CD4-positive, alpha-beta memory T cell (primary cell): ENCODE data around the gene RAP1GAP. TPM values are rescaled to one million over a fixed set of nuclear protein-coding genes. Genes with fewer than 3 reads are reported as not detected.

Experiments used
- CTCF ChIA-PET: fragments of 350-600 bp; sonication (Branson Sonifier 250); formaldehyde crosslinking; loops from one replicate; lab custom pipeline; 2021; ENCODE audit warnings: inconsistent platforms; ENCODE audit not compliant: partially characterized antibody; lab: Charles Lee
- POLR2A ChIA-PET: fragments of 350-600 bp; sonication (Branson Sonifier 250); formaldehyde crosslinking; loops from one replicate; lab custom pipeline; 2021; ENCODE audit not compliant: partially characterized antibody; lab: Charles Lee
- DNase-seq, 5 donors: peaks; one replicate each; pipeline versions ENCODE4 v3.0.0 to v3.0.0-alpha.2; 2020 to 2022; ENCODE audit warnings: mixed read lengths in 1 of 5
- H3K27ac ChIP-seq: one replicate; pipeline ENCODE4 v1.7.0; 2013; ENCODE audit warnings: low read depth, low read length
- H3K27me3 ChIP-seq: 2 replicates; pipeline ENCODE4 v1.7.0; 2013; ENCODE audit warnings: mild to moderate bottlenecking, low read length, moderate library complexity; ENCODE audit not compliant: insufficient read depth
- H3K36me3 ChIP-seq: 2 replicates; pipeline ENCODE4 v1.7.0; 2013; ENCODE audit warnings: mild to moderate bottlenecking, low read length, moderate library complexity; ENCODE audit not compliant: insufficient read depth
- H3K4me1 ChIP-seq: 2 replicates; pipeline ENCODE4 v1.7.0; 2013; ENCODE audit warnings: mild to moderate bottlenecking, low read length, moderate library complexity; ENCODE audit not compliant: insufficient read depth
- H3K4me3 ChIP-seq, 2 donors: one replicate each; pipeline ENCODE4 v1.7.0; 2013; ENCODE audit warnings: low read length in 2 of 2, mild to moderate bottlenecking in 1 of 2
- H3K9me3 ChIP-seq, 2 donors: one replicate each; pipeline ENCODE4 v1.7.0; 2013; ENCODE audit warnings: low read length in 2 of 2, control low read depth in 1 of 2; ENCODE audit not compliant: control insufficient read depth in 1 of 2
- H3K27ac Mint-ChIP-seq, 7 donors: one replicate each; pipeline ENCODE4 v1.8.0; 2020 to 2021; ENCODE audit warnings: mixed read lengths in 7 of 7, mild to moderate bottlenecking in 6 of 7, inconsistent platforms in 3 of 7, moderate library complexity in 3 of 7
- H3K27me3 Mint-ChIP-seq, 2 donors: one replicate each; pipeline ENCODE4 v1.8.0; 2020 to 2021; ENCODE audit warnings: mixed read lengths in 2 of 2
- H3K36me3 Mint-ChIP-seq, 2 donors: one replicate each; pipeline ENCODE4 v1.8.0; 2020 to 2021; ENCODE audit warnings: mixed read lengths in 2 of 2, inconsistent platforms in 1 of 2, mild to moderate bottlenecking in 1 of 2
- H3K4me1 Mint-ChIP-seq, 4 donors: one replicate each; pipeline ENCODE4 v1.8.0; 2020 to 2021; ENCODE audit warnings: mixed read lengths in 4 of 4, mild to moderate bottlenecking in 1 of 4
- H3K4me3 Mint-ChIP-seq, 8 donors: one replicate each; pipeline ENCODE4 v1.8.0; 2020 to 2021; ENCODE audit warnings: mixed read lengths in 8 of 8, mild to moderate bottlenecking in 7 of 8, moderate library complexity in 6 of 8, inconsistent platforms in 3 of 8
- H3K9me3 Mint-ChIP-seq, 8 donors: one replicate each; pipeline ENCODE4 v1.8.0; 2020 to 2021; ENCODE audit warnings: mixed read lengths in 8 of 8, mild to moderate bottlenecking in 5 of 8, inconsistent platforms in 3 of 8, moderate library complexity in 1 of 8
- intact Hi-C: fragments of 100-400 bp; cut with micrococcal nuclease; formaldehyde crosslinking; loops from one replicate; pipeline ENCODE4 v1.15.1; 2023
- polyA plus RNA-seq, 2 donors: library from polyadenylated mRNA; unstranded; fragments of 300-500 nt; fragmentation: Illumina TruSeq; gene quantifications; one replicate each; pipeline ENCODE4 v1.2.3, GENCODE V29; 2021
- total RNA-seq, 2 experiments: library from RNA; stranded (reverse); gene quantifications; one replicate each; pipeline ENCODE4 v1.2.3, GENCODE V29; 2021

The RAP1GAP gene
- total and polyA plus RNA-seq, 4 experiments from 2014 or later, result 0.23 to 0.72 TPM; not detected in 2

DNA sequence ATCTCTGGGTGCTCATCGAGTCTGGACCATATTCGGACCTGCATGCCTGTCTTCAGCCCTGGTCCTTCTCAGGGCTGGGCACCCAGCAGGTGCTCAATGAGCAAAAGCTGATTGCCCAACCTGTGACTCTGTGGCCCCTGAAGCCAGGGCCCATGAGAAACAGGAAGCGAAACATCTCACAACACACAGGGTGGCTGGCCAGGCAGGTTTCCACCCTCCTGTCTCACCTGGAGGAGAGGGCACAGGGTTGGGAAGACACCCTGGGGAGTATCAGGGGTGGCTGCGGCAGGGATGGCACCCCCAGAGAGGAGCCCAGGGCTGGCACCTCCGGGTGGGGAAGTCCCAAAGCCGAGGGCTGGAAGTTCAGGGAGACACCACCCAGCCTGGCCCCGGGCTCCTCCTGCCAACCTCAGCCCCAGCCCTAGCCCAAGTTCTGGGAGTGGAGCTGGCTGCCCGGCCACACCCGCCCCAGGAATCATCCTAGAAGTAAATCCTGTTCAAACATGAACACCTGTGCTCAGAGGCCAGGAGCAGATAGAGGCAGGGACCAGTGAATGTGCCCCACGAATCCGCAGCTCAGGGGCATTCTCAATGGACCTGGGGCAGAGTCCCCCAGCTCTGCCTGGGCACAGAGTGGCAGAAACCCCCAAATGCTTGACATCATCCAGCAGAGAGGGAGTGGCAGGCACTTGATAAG is 54.6 kb downstream of the RAP1GAP start:
- H3K9me3 Mint-ChIP-seq, result no peaks in the 10 kb centered on the region
- intact Hi-C loops, result no loop called here
- DNase-seq, result no peak
- H3K36me3 Mint-ChIP-seq, result no peaks in the 10 kb centered on the region
- no peaks in the 10 kb centered on the region for H3K9me3 ChIP-seq
- H3K4me3 ChIP-seq, result no peak overlapping the region
- no peaks in the 10 kb centered on the region for H3K27me3 ChIP-seq
- H3K4me3 Mint-ChIP-seq, result no peak overlapping the region
- no peaks in the 10 kb centered on the region for H3K4me1 Mint-ChIP-seq
- peaks cover 1 to 2% of the 10 kb centered on the region in 2 donors for H3K27me3 Mint-ChIP-seq
- no peak overlapping the region for H3K27ac ChIP-seq
- ChIA-PET CTCF (no interaction called here), POLR2A (no interaction called here)
- H3K27ac Mint-ChIP-seq, result no peak overlapping the region
- H3K36me3 ChIP-seq, result no peaks in the 10 kb centered on the region
- no peaks in the 10 kb centered on the region for H3K4me1 ChIP-seq

GRCh38 chr1:21613072-21613867 is 55.9 kb downstream of the RAP1GAP start:
- H3K9me3 ChIP-seq, result no peaks in the 10 kb centered on the region
- CTCF ChIA-PET, result no interaction called here
- no peaks in the 10 kb centered on the region for H3K36me3 Mint-ChIP-seq
- H3K4me1 Mint-ChIP-seq, result peaks cover 0 to under 1% (median 0%) of the 10 kb centered on the region in 4 donors
- H3K27ac ChIP-seq, result no peak overlapping the region
- H3K4me3 ChIP-seq, result no peak overlapping the region
- H3K9me3 Mint-ChIP-seq, result no peaks in the 10 kb centered on the region
- intact Hi-C loops, result no loop called here
- no peak overlapping the region for H3K4me3 Mint-ChIP-seq
- no peak for DNase-seq
- peaks cover 0 to 2% of the 10 kb centered on the region in 2 donors for H3K27me3 Mint-ChIP-seq
- H3K27me3 ChIP-seq, result no peaks in the 10 kb centered on the region
- H3K4me1 ChIP-seq, result no peaks in the 10 kb centered on the region
- POLR2A ChIA-PET, result no interaction called here
- no peak overlapping the region for H3K27ac Mint-ChIP-seq
- no peaks in the 10 kb centered on the region for H3K36me3 ChIP-seq

DNA sequence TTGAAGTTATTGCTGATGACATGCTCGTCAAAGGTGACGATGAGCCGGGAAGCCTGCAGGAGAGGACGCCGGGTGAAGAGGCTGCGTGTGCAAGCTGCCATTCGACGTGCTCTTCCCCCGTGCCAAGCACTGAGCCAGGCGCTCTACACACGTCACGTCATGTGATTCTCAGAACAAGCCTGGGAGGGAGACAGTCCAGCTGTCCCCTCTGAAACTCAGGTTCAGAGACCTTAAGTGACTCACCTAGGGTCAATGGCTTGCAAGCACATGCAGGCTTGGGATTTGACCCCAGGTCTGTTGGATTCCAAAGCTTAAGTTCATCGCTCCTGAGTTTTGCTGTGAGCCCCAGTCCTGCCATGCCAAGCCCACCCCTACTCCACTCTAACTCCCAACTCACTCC is 57.1 kb downstream of the RAP1GAP start:
- Histone ChIP-seq H3K4me1 (no peaks in the 10 kb centered on the region), H3K36me3 (no peaks in the 10 kb centered on the region), H3K4me3 (no peak overlapping the region), H3K9me3 (no peaks in the 10 kb centered on the region), H3K27me3 (no peaks in the 10 kb centered on the region), H3K27ac (no peak overlapping the region)
- no peak for DNase-seq
- Mint-ChIP-seq H3K4me3 (no peak overlapping the region), H3K27ac (no peak overlapping the region), H3K4me1 (peaks cover 5 to 12% (median 8%) of the 10 kb centered on the region in 4 donors), H3K9me3 (no peaks in the 10 kb centered on the region), H3K27me3 (peaks cover 0 to 9% of the 10 kb centered on the region in 2 donors), H3K36me3 (no peaks in the 10 kb centered on the region)
- intact Hi-C loops, result no loop called here
- CTCF ChIA-PET, result no interaction called here
- POLR2A ChIA-PET, result no interaction called here

GRCh38 chr1:21610989-21611785 is 58.0 kb downstream of the RAP1GAP start:
- H3K9me3 ChIP-seq, result no peaks in the 10 kb centered on the region
- Mint-ChIP-seq H3K4me1 (peaks cover 5 to 15% (median 8%) of the 10 kb centered on the region in 4 donors), H3K27ac (no peak overlapping the region), H3K36me3 (no peaks in the 10 kb centered on the region), H3K27me3 (peaks cover 0 to 11% of the 10 kb centered on the region in 2 donors), H3K4me3 (no peak overlapping the region), H3K9me3 (no peaks in the 10 kb centered on the region)
- H3K4me3 ChIP-seq, result no peak overlapping the region
- ChIA-PET POLR2A (no interaction called here), CTCF (no interaction called here)
- no peaks in the 10 kb centered on the region for H3K27me3 ChIP-seq
- H3K36me3 ChIP-seq, result no peaks in the 10 kb centered on the region
- H3K4me1 ChIP-seq, result no peaks in the 10 kb centered on the region
- DNase-seq, result no peak
- intact Hi-C loops, result no loop called here
- no peak overlapping the region for H3K27ac ChIP-seq

GRCh38 chr1:21610027-21610426 is 59.1 kb downstream of the RAP1GAP start:
- no peaks in the 10 kb centered on the region for H3K27me3 ChIP-seq
- H3K4me1 Mint-ChIP-seq, result peaks cover 5 to 15% (median 8%) of the 10 kb centered on the region in 4 donors
- no peaks in the 10 kb centered on the region for H3K9me3 ChIP-seq
- H3K36me3 Mint-ChIP-seq, result no peaks in the 10 kb centered on the region
- H3K4me3 Mint-ChIP-seq, result no peak overlapping the region
- H3K4me1 ChIP-seq, result no peaks in the 10 kb centered on the region
- H3K27ac ChIP-seq, result no peak overlapping the region
- no peak for DNase-seq
- intact Hi-C loops, result no loop called here
- peaks cover 0 to 11% of the 10 kb centered on the region in 2 donors for H3K27me3 Mint-ChIP-seq
- ChIA-PET CTCF (no interaction called here), POLR2A (no interaction called here)
- H3K27ac Mint-ChIP-seq, result no peak overlapping the region
- no peak overlapping the region for H3K4me3 ChIP-seq
- no peaks in the 10 kb centered on the region for H3K9me3 Mint-ChIP-seq
- no peaks in the 10 kb centered on the region for H3K36me3 ChIP-seq

GRCh38 chr1:21608798-21609197 is 60.4 kb downstream of the RAP1GAP start:
- H3K4me1 Mint-ChIP-seq, result peaks cover 5 to 15% (median 8%) of the 10 kb centered on the region in 4 donors
- intact Hi-C loops, result no loop called here
- H3K36me3 Mint-ChIP-seq, result no peaks in the 10 kb centered on the region
- H3K9me3 Mint-ChIP-seq, result peaks cover 0 to 2% (median 0%) of the 10 kb centered on the region in 8 donors
- no peaks in the 10 kb centered on the region for H3K4me1 ChIP-seq
- H3K4me3 Mint-ChIP-seq, result no peak overlapping the region
- no peak overlapping the region for H3K27ac ChIP-seq
- DNase-seq, result no peak
- H3K9me3 ChIP-seq, result no peaks in the 10 kb centered on the region
- POLR2A ChIA-PET, result interaction anchor here (0.6 kb wide), 1 partner anchor 646 kb away, joined by 4 read pairs; no protein-coding TSS in a partner anchor
- H3K27me3 Mint-ChIP-seq, result peaks cover 4 to 17% of the 10 kb centered on the region in 2 donors
- no peak overlapping the region for H3K4me3 ChIP-seq
- H3K27me3 ChIP-seq, result no peaks in the 10 kb centered on the region
- no peak overlapping the region for H3K27ac Mint-ChIP-seq
- H3K36me3 ChIP-seq, result no peaks in the 10 kb centered on the region
- CTCF ChIA-PET, result no interaction called here
